Stimulated activated memory B cell treated with anti-CD40 and anti-IgM and Interleukin-4, amounts not matched to agents 10 μg/mL and 1 μg/mL and 100 μg/mL, for 72 hours (primary cell): ENCODE data around the gene CCDC148.
"Not testable (repeated sequence)": the region's sequence is repeated elsewhere in the genome, so short reads cannot be mapped to it uniquely, and the experiment has no call there.

Source experiments
- ATAC-seq: fragments of 150-1000 bp; cut with Tn5 transposase; 2 replicates; pipeline ENCODE4 v1.10.0; 2021
- H3K27ac Mint-ChIP-seq: one replicate; pipeline ENCODE4 v1.8.0; 2022; ENCODE audit warnings: mild to moderate bottlenecking, mixed read lengths
- H3K27me3 Mint-ChIP-seq: one replicate; pipeline ENCODE4 v1.8.0; 2022; ENCODE audit warnings: mixed read lengths
- H3K36me3 Mint-ChIP-seq: one replicate; pipeline ENCODE4 v1.8.0; 2022; ENCODE audit warnings: mixed read lengths
- H3K4me1 Mint-ChIP-seq: one replicate; pipeline ENCODE4 v1.8.0; 2022; ENCODE audit warnings: mixed read lengths
- H3K4me3 Mint-ChIP-seq: one replicate; pipeline ENCODE4 v1.8.0; 2022; ENCODE audit warnings: mild to moderate bottlenecking, moderate library complexity, mixed read lengths
- H3K9me3 Mint-ChIP-seq: one replicate; pipeline ENCODE4 v1.8.0; 2022; ENCODE audit warnings: mixed read lengths

Gene CCDC148

DNA sequence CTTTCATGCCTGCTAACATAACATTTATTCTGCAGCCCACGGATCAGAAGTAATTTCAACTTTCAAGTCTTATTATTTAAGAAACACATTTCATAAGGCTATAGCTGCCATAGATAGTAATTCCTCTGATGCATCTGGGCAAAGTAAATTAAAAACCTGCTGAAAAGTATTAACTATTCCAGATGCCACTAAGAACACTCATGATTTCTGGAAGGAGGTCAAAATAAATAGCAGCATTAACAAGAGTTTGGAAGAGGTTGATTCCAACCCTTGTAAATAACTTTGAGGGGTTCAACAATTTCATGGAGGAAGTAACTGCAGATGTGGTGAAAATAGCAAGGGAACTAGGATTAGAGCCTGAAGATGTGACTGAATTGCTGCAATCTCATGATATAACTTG is 77.6 kb downstream of the CCDC148 start:
- no peaks in the 10 kb centered on the region for H3K36me3 Mint-ChIP-seq
- H3K27me3 Mint-ChIP-seq: no peaks in the 10 kb centered on the region

DNA sequence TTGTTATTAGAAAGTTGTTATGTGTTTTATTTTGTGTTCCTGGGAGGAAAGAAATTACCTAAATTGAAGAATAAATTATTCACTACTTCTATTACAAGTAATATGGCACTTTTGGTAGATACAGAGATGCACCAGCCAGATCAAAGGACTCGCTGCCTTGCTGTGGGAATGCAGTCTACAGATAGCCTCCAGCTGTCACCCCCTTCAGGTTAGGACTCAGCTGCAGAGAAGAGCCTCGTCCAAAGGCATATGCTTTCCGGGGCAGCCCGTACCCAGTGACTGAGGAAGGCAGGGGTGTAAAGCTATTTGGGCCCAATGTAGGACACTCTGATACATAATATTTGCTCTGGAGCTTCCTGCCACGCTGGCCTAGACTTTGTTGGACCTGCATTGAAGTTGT is 90.2 kb downstream of the CCDC148 start:
- no peaks in the 10 kb centered on the region for H3K27me3 Mint-ChIP-seq
- H3K4me1 Mint-ChIP-seq: no peaks in the 10 kb centered on the region
- ATAC-seq: no peak

More for the DNA sequence above, 77.6 kb downstream of the CCDC148 start:
- H3K4me3 Mint-ChIP-seq: no peak overlapping the region
- H3K9me3 Mint-ChIP-seq: no peaks in the 10 kb centered on the region
- H3K27ac Mint-ChIP-seq: no peak overlapping the region
- H3K4me1 Mint-ChIP-seq: no peaks in the 10 kb centered on the region
- no peak for ATAC-seq

DNA sequence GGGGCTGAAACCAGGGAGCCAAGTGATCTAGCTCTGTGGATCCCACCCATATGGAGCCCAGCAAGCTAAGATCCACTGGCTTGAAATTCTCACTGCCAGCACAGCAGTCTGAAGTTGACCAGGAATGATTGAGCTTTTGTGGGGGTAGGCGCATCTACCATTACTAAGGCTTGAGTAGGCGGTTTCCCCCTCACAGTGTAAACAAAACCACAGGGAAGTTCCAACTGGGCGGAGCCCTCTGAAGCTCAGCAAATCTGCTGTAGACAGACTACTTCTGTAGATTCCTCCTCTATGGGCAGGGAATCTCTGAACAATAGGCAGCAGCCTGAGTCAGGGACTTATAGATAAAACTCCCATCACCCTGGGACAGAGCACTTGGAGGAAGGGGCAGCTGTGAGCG is 96.7 kb downstream of the CCDC148 start:
- no peaks in the 10 kb centered on the region for H3K36me3 Mint-ChIP-seq
- H3K4me3 Mint-ChIP-seq: no peak overlapping the region
- peaks cover 17% of the 10 kb centered on the region for H3K9me3 Mint-ChIP-seq
- ATAC-seq: no peak
- no peaks in the 10 kb centered on the region for H3K4me1 Mint-ChIP-seq
- H3K27ac Mint-ChIP-seq: no peak overlapping the region
- H3K27me3 Mint-ChIP-seq: no peaks in the 10 kb centered on the region

More for the DNA sequence above, 90.2 kb downstream of the CCDC148 start:
- Mint-ChIP-seq H3K4me3 (no peak overlapping the region), H3K27ac (no peak overlapping the region), H3K9me3 (peaks cover 22% of the 10 kb centered on the region), H3K36me3 (no peaks in the 10 kb centered on the region)

DNA sequence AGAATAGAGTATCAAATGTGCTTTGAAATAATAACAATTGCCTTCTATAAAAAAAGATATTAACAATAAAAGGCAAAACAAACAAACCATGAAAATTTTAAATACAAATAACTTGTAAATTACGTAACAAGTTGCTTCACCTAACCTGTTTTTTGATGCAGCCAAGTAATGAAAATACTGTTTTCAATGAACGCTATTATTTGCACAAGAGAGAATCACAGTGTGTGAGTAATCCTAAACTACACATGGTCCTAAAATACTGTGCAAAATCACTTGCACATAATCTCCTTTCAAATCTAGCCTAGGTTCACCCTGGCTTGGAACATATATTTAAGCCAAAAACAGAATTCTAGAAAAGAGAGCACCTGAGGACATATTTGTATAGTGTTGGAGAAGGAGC is 98.9 kb downstream of the CCDC148 start:
- no peaks in the 10 kb centered on the region for H3K27me3 Mint-ChIP-seq
- no peak for ATAC-seq
- peaks cover 13% of the 10 kb centered on the region for H3K9me3 Mint-ChIP-seq

DNA sequence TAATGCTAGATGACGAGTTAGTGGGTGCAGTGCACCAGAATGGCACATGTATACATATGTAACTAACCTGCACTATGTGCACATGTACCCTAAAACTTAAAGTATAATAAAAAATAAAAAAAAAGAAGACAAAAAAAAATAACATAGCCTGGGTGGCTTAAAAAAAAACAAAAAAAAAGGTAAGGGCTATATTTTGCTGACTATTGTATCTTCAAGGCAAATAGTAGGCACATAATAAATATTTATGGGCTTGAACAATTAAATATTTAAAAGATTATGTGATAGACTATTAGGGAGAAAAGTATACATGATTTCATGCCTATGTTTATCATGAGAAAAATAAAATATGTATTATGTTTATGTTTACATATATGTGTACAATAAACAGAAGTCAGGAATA is 99.4 kb downstream of the CCDC148 start:
- no peak for ATAC-seq
- Mint-ChIP-seq H3K36me3 (no peaks in the 10 kb centered on the region), H3K27me3 (no peaks in the 10 kb centered on the region), H3K27ac (no peak overlapping the region), H3K4me1 (no peaks in the 10 kb centered on the region), H3K4me3 (no peak overlapping the region), H3K9me3 (peaks cover 9% of the 10 kb centered on the region)

More for the DNA sequence above, 98.9 kb downstream of the CCDC148 start:
- no peak overlapping the region for H3K4me3 Mint-ChIP-seq
- no peaks in the 10 kb centered on the region for H3K36me3 Mint-ChIP-seq
- H3K27ac Mint-ChIP-seq: no peak overlapping the region
- H3K4me1 Mint-ChIP-seq: no peaks in the 10 kb centered on the region

DNA sequence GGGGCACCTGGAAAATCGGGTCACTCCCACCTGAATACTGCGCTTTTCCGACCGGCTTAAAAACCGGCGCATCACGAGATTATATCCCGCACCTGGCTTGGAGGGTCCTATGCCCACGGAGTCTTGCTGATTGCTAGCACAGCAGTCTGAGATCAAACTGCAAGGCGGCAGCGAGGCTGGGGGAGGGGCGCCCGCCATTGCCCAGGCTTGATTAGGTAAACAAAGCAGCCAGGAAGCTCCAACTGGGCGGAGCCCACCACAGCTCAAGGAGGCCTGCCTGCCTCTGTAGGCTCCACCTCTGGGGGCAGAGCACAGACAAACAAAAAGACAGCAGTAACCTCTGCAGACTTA is 105.1 kb downstream of the CCDC148 start:
- not testable (repeated sequence) for H3K9me3 Mint-ChIP-seq, ATAC-seq, H3K36me3 Mint-ChIP-seq, H3K27ac Mint-ChIP-seq, H3K4me3 Mint-ChIP-seq, H3K27me3 Mint-ChIP-seq, H3K4me1 Mint-ChIP-seq

DNA sequence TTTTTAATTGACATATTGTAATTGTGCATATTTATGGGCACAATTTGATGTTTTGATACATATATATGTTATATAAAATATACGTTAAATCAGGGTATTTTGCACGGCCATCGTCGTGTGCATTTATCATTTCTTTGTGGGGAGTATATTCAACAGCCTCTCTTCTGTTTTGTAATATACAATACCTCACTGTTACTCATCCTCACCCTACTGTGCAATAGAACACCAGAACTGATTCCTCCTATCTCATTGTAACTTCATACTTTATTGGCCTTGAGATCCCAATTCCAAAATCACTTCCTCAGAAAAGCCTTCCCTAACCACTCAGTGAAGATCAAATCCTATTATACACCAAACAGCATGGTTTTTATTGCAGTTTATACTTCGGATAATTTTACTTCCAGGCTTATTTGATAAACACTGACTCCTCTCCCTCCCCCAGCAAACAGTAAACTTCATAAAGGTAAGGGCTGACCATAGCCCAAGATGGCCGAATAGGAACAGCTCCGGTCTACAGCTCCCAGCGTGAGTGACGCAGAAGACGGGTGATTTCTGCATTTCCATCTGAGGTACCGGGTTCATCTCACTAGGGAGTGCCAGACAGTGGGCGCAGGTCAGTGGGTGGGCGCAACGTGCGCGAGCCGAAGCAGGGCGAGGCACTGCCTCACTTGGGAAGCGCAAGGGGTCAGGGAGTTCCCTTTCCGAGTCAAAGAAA is 105.6 kb downstream of the CCDC148 start:
- not testable (repeated sequence) for ATAC-seq, H3K27me3 Mint-ChIP-seq, H3K9me3 Mint-ChIP-seq, H3K4me1 Mint-ChIP-seq, H3K4me3 Mint-ChIP-seq, H3K36me3 Mint-ChIP-seq, H3K27ac Mint-ChIP-seq

DNA sequence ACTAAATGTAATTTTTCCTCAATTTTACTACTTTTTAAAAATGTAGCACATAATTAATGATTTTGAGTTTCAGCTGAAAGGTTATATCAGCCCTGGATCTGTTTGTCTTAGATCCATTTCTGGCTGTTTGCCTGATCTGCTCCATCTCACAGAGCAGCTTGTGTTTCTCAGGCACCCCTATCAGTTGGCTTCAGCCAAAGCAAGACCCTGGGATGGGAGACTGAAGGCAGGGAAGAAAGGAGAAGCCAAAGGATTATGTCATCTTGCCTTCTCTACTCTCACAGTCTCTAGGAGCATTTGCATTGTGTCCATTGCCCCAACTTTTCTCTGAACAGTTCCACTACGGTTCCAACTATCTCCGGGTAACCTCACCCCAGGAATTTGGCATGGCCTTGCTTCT is 110.5 kb downstream of the CCDC148 start:
- no peak overlapping the region for H3K4me3 Mint-ChIP-seq
- ATAC-seq: no peak
- no peak overlapping the region for H3K27ac Mint-ChIP-seq
- no peaks in the 10 kb centered on the region for H3K4me1 Mint-ChIP-seq
- H3K27me3 Mint-ChIP-seq: no peaks in the 10 kb centered on the region
- peaks cover 2% of the 10 kb centered on the region for H3K9me3 Mint-ChIP-seq
- no peaks in the 10 kb centered on the region for H3K36me3 Mint-ChIP-seq

DNA sequence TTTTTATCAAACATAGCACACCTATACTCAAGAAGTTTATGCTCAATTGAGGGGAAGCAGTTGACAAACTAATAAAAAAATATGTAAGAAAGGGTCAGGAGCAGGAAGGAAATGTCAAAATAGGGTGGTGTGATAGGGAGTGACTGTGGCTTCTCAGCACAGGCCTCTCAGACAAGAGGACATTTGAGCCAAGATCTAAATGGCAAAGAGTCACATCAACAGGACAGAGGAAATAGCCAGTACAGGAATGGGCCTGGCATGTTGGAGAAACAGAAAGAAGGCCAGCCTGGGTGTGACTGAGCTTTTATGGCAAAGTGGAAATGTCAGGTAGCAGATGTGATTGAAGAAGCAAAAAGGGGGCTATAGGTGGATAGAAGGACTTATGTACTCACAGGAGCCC is 117.0 kb downstream of the CCDC148 start:
- Mint-ChIP-seq H3K9me3 (peaks cover 3% of the 10 kb centered on the region), H3K4me3 (no peak overlapping the region), H3K27ac (no peak overlapping the region), H3K4me1 (no peaks in the 10 kb centered on the region), H3K27me3 (no peaks in the 10 kb centered on the region), H3K36me3 (no peaks in the 10 kb centered on the region)
- no peak for ATAC-seq

DNA sequence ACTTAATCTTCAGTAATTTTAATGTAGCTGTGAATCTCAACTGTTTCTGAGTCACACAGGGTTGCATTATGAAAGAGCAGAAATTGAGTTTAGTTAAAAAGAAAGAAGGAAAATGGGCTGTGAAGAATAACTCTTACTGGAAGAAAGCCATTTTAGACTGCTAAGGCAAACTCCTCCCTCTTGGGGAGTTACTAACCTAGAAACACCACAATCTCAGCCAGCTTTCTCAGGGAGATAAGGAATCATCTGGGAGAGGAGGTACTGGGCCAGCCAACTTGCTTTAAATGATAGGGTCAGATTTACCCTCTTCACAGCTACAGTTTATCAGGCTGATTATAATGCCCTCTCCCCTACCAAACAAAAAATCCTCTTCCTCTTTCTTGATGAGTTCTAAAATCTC is 119.5 kb downstream of the CCDC148 start:
- H3K4me3 Mint-ChIP-seq: no peak overlapping the region
- no peak overlapping the region for H3K27ac Mint-ChIP-seq
- peaks cover 5% of the 10 kb centered on the region for H3K9me3 Mint-ChIP-seq
- H3K36me3 Mint-ChIP-seq: no peaks in the 10 kb centered on the region
- no peaks in the 10 kb centered on the region for H3K4me1 Mint-ChIP-seq
- H3K27me3 Mint-ChIP-seq: no peaks in the 10 kb centered on the region
- no peak for ATAC-seq

DNA sequence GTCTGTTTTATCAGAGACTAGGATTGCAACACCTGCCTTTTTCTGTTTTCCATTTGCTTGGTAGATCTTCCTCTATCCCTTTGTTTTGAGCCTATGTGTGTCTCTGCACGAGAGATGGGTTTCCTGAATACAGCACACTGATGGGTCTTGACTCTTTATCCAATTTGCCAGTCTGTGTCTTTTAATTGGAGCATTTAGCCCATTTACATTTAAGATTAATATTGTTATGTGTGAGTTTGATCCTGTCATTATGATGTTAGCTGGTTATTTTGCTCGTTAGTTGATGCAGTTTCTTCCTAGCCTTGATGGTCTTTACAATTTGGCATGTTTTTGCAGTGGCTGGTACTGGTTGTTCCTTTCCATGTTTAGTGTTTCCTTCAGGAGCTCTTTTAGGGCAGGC is 124.8 kb downstream of the CCDC148 start:
- H3K27me3 Mint-ChIP-seq, H3K4me1 Mint-ChIP-seq, H3K36me3 Mint-ChIP-seq, ATAC-seq, H3K4me3 Mint-ChIP-seq, H3K27ac Mint-ChIP-seq: not testable (repeated sequence)
- H3K9me3 Mint-ChIP-seq: peaks cover 10% of the 10 kb centered on the region

DNA sequence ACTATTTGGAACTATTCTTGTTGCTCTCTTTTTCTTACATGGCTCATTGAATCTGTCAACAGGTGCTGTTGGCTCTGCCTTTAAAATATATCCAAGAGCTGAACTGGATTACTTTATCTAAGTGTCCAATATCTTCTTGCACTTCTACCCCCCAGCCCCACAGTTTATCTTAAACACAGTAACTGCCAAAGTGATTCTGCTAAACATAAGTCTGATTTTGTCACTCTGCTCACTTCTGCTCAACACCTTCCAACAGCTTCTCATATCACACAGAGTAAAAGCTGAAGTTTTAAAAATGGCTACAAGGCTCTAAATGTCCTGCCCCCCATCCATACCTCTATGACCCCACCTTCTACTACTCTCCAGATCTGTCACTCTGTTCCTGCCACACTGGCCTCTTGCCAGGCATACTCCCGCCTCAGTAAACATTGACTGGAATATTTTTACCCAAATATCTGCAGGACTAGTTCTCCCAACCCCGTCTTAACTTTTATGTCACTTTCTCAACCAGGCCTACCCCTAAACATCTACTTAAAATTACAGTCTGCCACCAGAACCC is 130.7 kb downstream of the CCDC148 start:
- Mint-ChIP-seq H3K9me3 (peaks cover 3% of the 10 kb centered on the region), H3K27me3 (no peaks in the 10 kb centered on the region), H3K27ac (no peak overlapping the region), H3K4me1 (no peaks in the 10 kb centered on the region), H3K4me3 (no peak overlapping the region), H3K36me3 (no peaks in the 10 kb centered on the region)
- peak; percentile 24 for ATAC-seq

DNA sequence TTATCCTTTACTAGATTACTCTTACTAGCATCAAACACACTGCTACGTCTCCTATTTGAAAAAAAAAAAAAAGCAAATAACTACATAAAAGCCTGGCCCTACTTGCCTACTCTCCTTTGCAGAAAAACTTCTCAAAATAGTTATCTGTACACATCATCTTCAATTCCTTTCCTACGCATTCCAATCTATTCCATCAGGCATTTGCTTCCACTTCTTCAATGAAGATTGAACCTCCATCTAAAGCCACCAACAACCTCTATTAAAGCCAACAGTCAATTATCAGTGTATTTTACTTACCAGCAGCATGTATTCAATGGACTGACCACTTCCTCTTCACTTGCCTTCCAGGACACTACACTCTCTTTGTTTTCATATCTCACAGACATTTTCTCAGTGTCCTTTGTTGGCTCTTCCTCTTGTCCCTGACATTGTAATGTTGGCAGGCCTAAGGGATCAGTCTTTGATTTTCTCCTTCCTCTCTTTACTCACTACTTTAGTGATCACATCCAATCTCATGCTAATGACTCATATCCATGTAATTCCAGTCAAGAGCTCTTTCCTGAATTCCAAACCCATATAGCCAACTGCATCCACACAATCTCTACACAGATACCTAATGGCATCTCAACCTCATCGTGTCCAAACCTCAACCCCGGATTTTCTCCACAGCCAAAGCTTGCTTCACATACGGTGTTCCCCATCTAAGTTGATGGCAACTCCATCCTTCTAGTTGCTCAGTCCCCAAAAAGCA is 131.3 kb downstream of the CCDC148 start:
- Mint-ChIP-seq H3K9me3 (peaks cover 3% of the 10 kb centered on the region), H3K27ac (no peak overlapping the region), H3K36me3 (no peaks in the 10 kb centered on the region), H3K4me1 (no peaks in the 10 kb centered on the region), H3K4me3 (no peak overlapping the region), H3K27me3 (no peaks in the 10 kb centered on the region)
- no peak for ATAC-seq

DNA sequence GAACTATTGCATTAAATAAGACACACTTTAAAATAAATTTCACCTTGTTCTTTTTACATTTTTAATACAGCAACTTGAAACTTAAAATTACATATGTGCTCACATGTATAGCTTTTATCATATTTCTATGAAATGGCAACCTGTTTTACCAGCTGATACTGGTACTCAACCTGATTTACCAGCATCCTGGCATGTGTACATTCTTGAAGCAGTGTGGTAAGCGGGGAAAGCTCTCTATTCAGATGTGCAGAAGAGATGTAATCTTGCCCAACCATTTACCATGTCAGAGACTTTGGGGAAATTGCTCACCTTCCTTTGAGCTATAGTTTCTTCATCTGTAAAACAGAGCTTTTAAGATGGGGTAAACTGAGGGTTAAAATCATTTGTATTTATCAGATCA is 133.2 kb downstream of the CCDC148 start:
- no peak for ATAC-seq
- Mint-ChIP-seq H3K27ac (no peak overlapping the region), H3K9me3 (peaks cover 3% of the 10 kb centered on the region), H3K4me1 (no peaks in the 10 kb centered on the region), H3K27me3 (no peaks in the 10 kb centered on the region), H3K4me3 (no peak overlapping the region), H3K36me3 (no peaks in the 10 kb centered on the region)

DNA sequence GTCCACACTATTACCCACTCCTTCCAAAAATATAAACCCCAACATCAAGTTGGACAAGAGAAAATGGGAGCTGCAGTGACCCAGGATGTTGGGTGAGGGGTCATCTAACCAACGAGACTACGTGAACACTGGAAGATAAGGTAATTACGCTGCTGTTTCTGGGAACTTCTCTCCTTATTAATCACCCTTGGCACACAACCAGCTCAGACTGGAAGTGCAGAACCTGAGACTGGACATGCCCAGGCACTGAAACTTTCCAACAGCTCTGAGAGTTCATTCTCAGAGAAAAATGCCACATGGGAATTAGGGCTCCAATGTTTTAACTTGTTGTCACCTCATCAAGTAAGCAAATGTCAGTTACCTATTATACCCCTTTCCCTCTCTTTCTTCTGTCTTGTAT is 135.3 kb downstream of the CCDC148 start:
- H3K4me3 Mint-ChIP-seq: no peak overlapping the region
- no peaks in the 10 kb centered on the region for H3K36me3 Mint-ChIP-seq
- H3K9me3 Mint-ChIP-seq: no peaks in the 10 kb centered on the region

DNA sequence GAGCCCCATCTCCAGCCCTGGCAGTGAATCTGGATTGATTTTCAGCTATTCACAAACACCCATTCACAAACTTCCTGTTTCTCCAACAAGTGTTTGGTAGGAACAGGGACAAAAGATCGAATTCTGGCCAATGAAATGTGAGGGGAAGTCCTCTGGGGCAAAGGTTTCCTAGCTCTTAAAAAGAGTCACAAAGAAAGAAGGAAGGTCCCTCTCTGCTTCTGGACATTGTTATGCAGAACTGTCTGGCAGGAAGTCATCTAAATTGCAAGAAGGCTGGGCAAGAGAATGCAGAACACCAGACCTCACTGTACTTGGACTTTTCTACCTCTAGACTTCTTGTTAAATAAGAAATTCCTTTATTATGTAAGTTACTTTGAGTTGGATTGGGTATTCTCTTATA is 137.3 kb downstream of the CCDC148 start:
- Mint-ChIP-seq H3K27ac (no peak overlapping the region), H3K9me3 (no peaks in the 10 kb centered on the region), H3K4me1 (no peaks in the 10 kb centered on the region), H3K4me3 (no peak overlapping the region), H3K27me3 (no peaks in the 10 kb centered on the region), H3K36me3 (no peaks in the 10 kb centered on the region)
- no peak for ATAC-seq

More for the DNA sequence above, 135.3 kb downstream of the CCDC148 start:
- Mint-ChIP-seq H3K4me1 (no peaks in the 10 kb centered on the region), H3K27ac (no peak overlapping the region), H3K27me3 (no peaks in the 10 kb centered on the region)
- no peak for ATAC-seq
